ENCODE measurements around the gene CRYGB.

GRCh38 chr2:208186893-208187292 lies 40.9 kb upstream of the CRYGB start:
- TF ChIP-seq CTCF (IDR thresholded peaks at IDR 0.05; ENCODE audit: low read depth, low read length, poor library complexity, severe bottlenecking): no peak
- no peak for TF ChIP-seq EZH2phosphoT487 (IDR thresholded peaks at IDR 0.05; ENCODE audit: borderline replicate concordance, low read length)

All from DOHH2 (cell line).